ENCODE measurements around the gene QSER1. TPM values are rescaled to one million over a fixed set of nuclear protein-coding genes. Genes with fewer than 3 reads are reported as not detected.
A peak's percentile ranks its signal among the peaks of the same experiment; 100 is the strongest.
"Not testable (repeated sequence)": the region's sequence is repeated elsewhere in the genome, so short reads cannot be mapped to it uniquely, and the experiment has no call there.

QSER1 gene
- total RNA-seq (10 to 100 TPM; 17.2 to 21.5 (median 19.4) TPM), polyA plus RNA-seq (3.2 TPM)
- long read RNA-seq, donor 1, partial matches to known transcripts, result 2 of 8 reads
- long read RNA-seq, donor 1, other reads (novel, unspliced or antisense), result 6 of 8 reads
- long read RNA-seq, donor 2, partial matches to known transcripts, result 0 of 1 reads
- long read RNA-seq, donor 2, other reads (novel, unspliced or antisense), result 1 of 1 reads
- long read RNA-seq, donor 3, partial matches to known transcripts, result 4 of 6 reads
- long read RNA-seq, donor 3, other reads (novel, unspliced or antisense), result 2 of 6 reads
- long read RNA-seq, donor 4, result 0 reads

GRCh38 chr11:32892355-32893092 is at the start of gene QSER1:
QSER1 (plus strand) TSS chr11:32892811; CDS start chr11:32893126, 315 bp downstream.
- Histone ChIP-seq H3K4me3 (ENCODE audit: low read length) (peak within 1 kb of the TSS; percentile 98), H3K27ac (ENCODE audit: low read length) (peak within 1 kb of the TSS; percentile 81), H3K4me1 (ENCODE audit: control insufficient read depth, insufficient read depth, low read length) (no peaks in the 10 kb centered on the region), H3K9me3 (ENCODE audit: control insufficient read depth, low read length) (no peaks in the 10 kb centered on the region), H3K27me3 (ENCODE audit: control insufficient read depth, insufficient read depth) (no peaks in the 10 kb centered on the region)
- intact Hi-C loops (cut with DNase I), result no loop called here
- ATAC-seq (peak; percentile 88 to 90), DNase-seq (peak; percentile 78 to 90 (median 89))
- 1% methylated on average over 91 of the region's 91 CpGs for WGBS

GRCh38 chr11:32843544-32843943 is 49.1 kb upstream of the QSER1 start:
- 61% methylated on average over 3 of the region's 3 CpGs for WGBS
- intact Hi-C loops (cut with DNase I), result no loop called here
- Histone ChIP-seq H3K27me3 (ENCODE audit: control insufficient read depth, insufficient read depth) (no peaks in the 10 kb centered on the region), H3K27ac (ENCODE audit: low read length) (no peak overlapping the region), H3K4me1 (ENCODE audit: control insufficient read depth, insufficient read depth, low read length) (no peaks in the 10 kb centered on the region), H3K9me3 (ENCODE audit: control insufficient read depth, low read length) (no peaks in the 10 kb centered on the region), H3K4me3 (ENCODE audit: low read length) (no peak overlapping the region)
- ATAC-seq, result no peak
- DNase-seq, result no peak

- intact Hi-C loops (cut with DNase I), result no loop called here
- Histone ChIP-seq H3K27me3 (ENCODE audit: control insufficient read depth, insufficient read depth) (no peaks in the 10 kb centered on the region), H3K9me3 (ENCODE audit: control insufficient read depth, low read length) (no peaks in the 10 kb centered on the region), H3K4me1 (ENCODE audit: control insufficient read depth, insufficient read depth, low read length) (no peaks in the 10 kb centered on the region), H3K4me3 (ENCODE audit: low read length) (no peak overlapping the region), H3K27ac (ENCODE audit: low read length) (no peak overlapping the region)
- ATAC-seq (no peak), DNase-seq (no peak)
- WGBS, result 84% methylated on average over 2 of the region's 2 CpGs
Observed at GRCh38 chr11:32847511-32847910, 45.1 kb upstream of the QSER1 start.

GRCh38 chr11:32849761-32850160 is 42.9 kb upstream of the QSER1 start:
- DNase-seq (no peak), ATAC-seq (no peak)
- no peak overlapping the region for H3K27ac ChIP-seq (ENCODE audit: low read length)
- intact Hi-C loops (cut with DNase I), result no loop called here
- no peaks in the 10 kb centered on the region for H3K27me3 ChIP-seq (ENCODE audit: control insufficient read depth, insufficient read depth)
- H3K4me3 ChIP-seq (ENCODE audit: low read length), result no peak overlapping the region
- 78% methylated on average over 1 of the region's 1 CpG for WGBS
- no peaks in the 10 kb centered on the region for H3K9me3 ChIP-seq (ENCODE audit: control insufficient read depth, low read length)
- H3K4me1 ChIP-seq (ENCODE audit: control insufficient read depth, insufficient read depth, low read length), result no peaks in the 10 kb centered on the region

- H3K27ac ChIP-seq (ENCODE audit: low read length), result no peak overlapping the region
- DNase-seq (no peak), ATAC-seq (no peak)
- no peaks in the 10 kb centered on the region for H3K9me3 ChIP-seq (ENCODE audit: control insufficient read depth, low read length)
- H3K4me3 ChIP-seq (ENCODE audit: low read length), result no peak overlapping the region
- H3K27me3 ChIP-seq (ENCODE audit: control insufficient read depth, insufficient read depth), result no peaks in the 10 kb centered on the region
- 90% methylated on average over 1 of the region's 1 CpG for WGBS
- intact Hi-C loops (cut with DNase I), result no loop called here
- no peaks in the 10 kb centered on the region for H3K4me1 ChIP-seq (ENCODE audit: control insufficient read depth, insufficient read depth, low read length)
Observed at GRCh38 chr11:32851251-32851650, 41.4 kb upstream of the QSER1 start.

GRCh38 chr11:32852207-32852606 is 40.4 kb upstream of the QSER1 start:
- no peak overlapping the region for H3K27ac ChIP-seq (ENCODE audit: low read length)
- no peak overlapping the region for H3K4me3 ChIP-seq (ENCODE audit: low read length)
- ATAC-seq (peak in 1 of 2 donors; percentile 38), DNase-seq (no peak)
- no peaks in the 10 kb centered on the region for H3K9me3 ChIP-seq (ENCODE audit: control insufficient read depth, low read length)
- WGBS, result 59% methylated on average over 4 of the region's 4 CpGs
- intact Hi-C loops (cut with DNase I), result no loop called here
- H3K27me3 ChIP-seq (ENCODE audit: control insufficient read depth, insufficient read depth), result no peaks in the 10 kb centered on the region
- H3K4me1 ChIP-seq (ENCODE audit: control insufficient read depth, insufficient read depth, low read length), result no peaks in the 10 kb centered on the region

- no peak for DNase-seq
Observed at GRCh38 chr11:32855601-32856000, 37.0 kb upstream of the QSER1 start.

GRCh38 chr11:32858731-32859130 is 33.9 kb upstream of the QSER1 start:
- intact Hi-C loops (cut with DNase I), result no loop called here
- Histone ChIP-seq H3K4me1 (ENCODE audit: control insufficient read depth, insufficient read depth, low read length) (no peaks in the 10 kb centered on the region), H3K9me3 (ENCODE audit: control insufficient read depth, low read length) (no peaks in the 10 kb centered on the region), H3K27me3 (ENCODE audit: control insufficient read depth, insufficient read depth) (no peaks in the 10 kb centered on the region), H3K27ac (ENCODE audit: low read length) (no peak overlapping the region), H3K4me3 (ENCODE audit: low read length) (no peak overlapping the region)
- no peak for DNase-seq
- no peak for ATAC-seq
- WGBS, result 80% methylated on average over 1 of the region's 1 CpG

More at GRCh38 chr11:32855601-32856000, 37.0 kb upstream of the QSER1 start:
- no peak for ATAC-seq
- Histone ChIP-seq H3K4me3 (ENCODE audit: low read length) (no peak overlapping the region), H3K4me1 (ENCODE audit: control insufficient read depth, insufficient read depth, low read length) (no peaks in the 10 kb centered on the region), H3K27ac (ENCODE audit: low read length) (no peak overlapping the region), H3K9me3 (ENCODE audit: control insufficient read depth, low read length) (no peaks in the 10 kb centered on the region), H3K27me3 (ENCODE audit: control insufficient read depth, insufficient read depth) (no peaks in the 10 kb centered on the region)
- 59% methylated on average over 2 of the region's 2 CpGs for WGBS
- intact Hi-C loops (cut with DNase I), result no loop called here

GRCh38 chr11:32861850-32862577 is 30.6 kb upstream of the QSER1 start:
- WGBS, result 72% methylated on average over 3 of the region's 3 CpGs
- Histone ChIP-seq H3K27me3 (ENCODE audit: control insufficient read depth, insufficient read depth) (no peaks in the 10 kb centered on the region), H3K4me3 (ENCODE audit: low read length) (no peak overlapping the region), H3K27ac (ENCODE audit: low read length) (no peak overlapping the region), H3K4me1 (ENCODE audit: control insufficient read depth, insufficient read depth, low read length) (no peaks in the 10 kb centered on the region), H3K9me3 (ENCODE audit: control insufficient read depth, low read length) (no peaks in the 10 kb centered on the region)
- intact Hi-C loops (cut with DNase I), result no loop called here
- no peak for DNase-seq
- no peak for ATAC-seq

- no peaks in the 10 kb centered on the region for H3K27me3 ChIP-seq (ENCODE audit: control insufficient read depth, insufficient read depth)
- H3K4me3 ChIP-seq (ENCODE audit: low read length), result no peak overlapping the region
- H3K9me3 ChIP-seq (ENCODE audit: control insufficient read depth, low read length), result no peaks in the 10 kb centered on the region
- ATAC-seq (no peak), DNase-seq (no peak)
- H3K4me1 ChIP-seq (ENCODE audit: control insufficient read depth, insufficient read depth, low read length), result no peaks in the 10 kb centered on the region
- intact Hi-C loops (cut with DNase I), result no loop called here
- H3K27ac ChIP-seq (ENCODE audit: low read length), result no peak overlapping the region
Observed at GRCh38 chr11:32864555-32864954, 28.1 kb upstream of the QSER1 start.

- H3K27ac ChIP-seq (ENCODE audit: low read length); H3K27me3 ChIP-seq (ENCODE audit: control insufficient read depth, insufficient read depth); H3K4me1 ChIP-seq (ENCODE audit: control insufficient read depth, insufficient read depth, low read length); H3K9me3 ChIP-seq (ENCODE audit: control insufficient read depth, low read length); DNase-seq; ATAC-seq; intact Hi-C loops (cut with DNase I); H3K4me3 ChIP-seq (ENCODE audit: low read length): not testable (repeated sequence)
- WGBS, result 68% methylated on average over 4 of the region's 4 CpGs
Observed at GRCh38 chr11:32868752-32869151, 23.9 kb upstream of the QSER1 start.
